ENCODE data around the gene PSORS1C1. TPM values are rescaled to one million over a fixed set of nuclear protein-coding genes. Genes with fewer than 3 reads are reported as not detected.

The PSORS1C1 gene
- total RNA-seq, 2 donors from 2014 or later, result not detected

DNA sequence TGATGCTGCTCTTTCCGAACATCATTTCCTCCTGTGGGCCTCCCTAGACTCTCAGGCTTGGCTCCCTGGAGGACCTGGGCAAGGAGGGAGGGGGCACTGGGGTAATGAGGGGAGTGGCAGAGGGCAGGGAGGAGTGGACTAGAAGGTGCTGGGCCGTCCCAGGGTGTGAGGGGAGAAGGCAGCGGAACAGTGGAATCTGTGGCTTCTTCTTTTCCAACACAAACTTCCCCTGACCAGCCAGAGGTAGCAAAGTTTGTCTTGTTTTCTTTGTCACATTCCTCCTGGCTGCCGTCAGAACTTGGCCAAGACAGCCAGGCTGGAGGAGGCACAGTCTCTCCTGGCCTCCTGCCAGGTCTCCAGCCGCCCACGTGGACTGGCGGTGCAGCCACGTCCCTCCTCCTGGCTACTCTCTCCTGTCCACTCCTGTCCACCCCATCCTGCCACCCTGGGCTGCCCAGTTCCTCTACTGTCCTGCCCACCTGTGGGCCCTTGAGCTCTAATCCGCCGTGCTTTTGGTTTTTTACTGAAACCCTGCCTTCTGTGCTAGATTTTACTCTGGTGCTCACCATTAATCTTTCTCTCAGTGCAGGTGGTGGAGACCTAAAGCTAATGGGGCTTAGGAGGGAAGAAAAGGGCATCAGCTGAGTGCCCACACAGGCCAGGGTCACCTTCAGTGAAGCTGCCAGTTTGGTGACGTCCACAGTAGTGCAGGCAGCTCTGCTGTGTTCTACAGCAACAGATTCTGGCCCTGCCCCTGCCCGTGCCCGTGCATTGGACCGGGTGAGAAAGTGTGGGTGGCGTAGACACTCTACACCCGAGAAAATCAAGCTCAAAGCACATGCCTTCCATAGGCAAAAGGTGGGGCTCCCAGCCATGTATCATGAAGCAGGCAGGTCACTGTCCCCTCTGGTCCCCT is 8.4 kb downstream of the PSORS1C1 start:
- Mint-ChIP-seq H3K4me1 (peaks cover 11% of the 10 kb centered on the region), H3K27ac (peak overlapping the region; percentile 41), H3K27me3 (peaks cover 23% of the 10 kb centered on the region), H3K36me3 (ENCODE audit: low read depth) (peaks cover 2% of the 10 kb centered on the region), H3K4me3 (no peak overlapping the region)
- H3K9me3 ChIP-seq (ENCODE audit: control insufficient read depth, low read length, poor library complexity, severe bottlenecking), result no peaks in the 10 kb centered on the region
- no peak for DNase-seq
- ATAC-seq, result no peak

DNA sequence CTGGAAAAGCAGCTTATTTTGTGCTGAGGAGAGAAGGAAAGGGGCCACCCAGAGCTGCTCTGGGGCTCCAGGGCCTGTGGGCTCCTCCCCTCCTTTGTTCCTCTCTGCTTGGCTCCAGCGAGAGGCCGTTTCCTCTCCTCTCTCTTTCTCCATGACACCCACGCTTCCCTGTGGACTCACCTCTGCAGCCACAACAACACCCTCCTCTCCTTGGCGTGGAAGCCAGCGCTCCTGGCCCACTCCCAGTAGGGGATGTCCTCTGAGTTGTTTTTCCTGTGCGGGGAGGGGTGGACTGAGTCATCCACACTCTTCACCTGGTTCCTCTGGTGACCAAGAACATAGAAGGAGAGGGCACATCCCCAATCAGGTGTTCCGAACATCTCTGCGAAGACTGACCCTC is 10.6 kb downstream of the PSORS1C1 start:
- Mint-ChIP-seq H3K4me3 (no peak overlapping the region), H3K4me1 (peaks cover 11% of the 10 kb centered on the region), H3K36me3 (ENCODE audit: low read depth) (no peaks in the 10 kb centered on the region), H3K27me3 (peaks cover 20% of the 10 kb centered on the region), H3K27ac (no peak overlapping the region)
- DNase-seq, result no peak
- ATAC-seq, result no peak
- H3K9me3 ChIP-seq (ENCODE audit: control insufficient read depth, low read length, poor library complexity, severe bottlenecking), result no peaks in the 10 kb centered on the region

DNA sequence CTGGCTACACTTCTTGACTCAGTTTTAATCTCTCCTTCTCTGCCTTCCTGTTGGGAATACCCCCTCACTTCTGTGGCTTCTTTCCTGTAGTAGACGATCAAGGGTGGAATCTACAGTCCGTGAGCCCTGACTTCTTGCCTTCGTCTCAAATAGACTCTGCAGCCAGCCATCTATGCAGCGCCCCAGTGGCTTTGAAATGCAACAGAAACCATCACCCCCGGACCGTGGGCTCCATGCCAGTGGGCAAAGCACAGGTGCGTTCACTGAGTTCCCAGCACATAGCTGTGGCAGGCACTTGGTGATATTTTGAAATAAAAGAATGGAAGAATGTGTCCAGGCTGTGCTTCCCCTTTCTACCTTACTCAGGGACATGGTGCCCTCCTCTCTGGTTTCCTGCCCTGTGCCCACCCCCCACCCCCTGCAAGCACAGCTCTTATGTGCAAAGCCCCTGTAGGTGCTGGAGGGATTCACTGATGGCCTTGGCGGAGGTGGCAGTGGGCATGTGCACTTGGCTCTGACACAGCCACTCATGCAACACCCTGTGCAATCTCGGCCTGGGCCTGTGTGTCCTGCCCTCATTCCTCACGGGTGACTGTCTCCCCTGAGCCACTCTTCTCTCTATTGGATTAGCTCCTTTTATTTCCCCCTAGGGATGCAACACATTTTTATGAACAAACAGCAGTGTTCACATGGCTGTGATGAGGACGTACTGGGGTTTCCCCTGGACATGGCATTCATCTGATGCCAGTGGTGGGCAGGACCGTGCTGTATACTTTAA is 11.2 kb downstream of the PSORS1C1 start:
- H3K27ac Mint-ChIP-seq, result no peak overlapping the region
- H3K27me3 Mint-ChIP-seq, result peaks cover 20% of the 10 kb centered on the region
- peaks cover 11% of the 10 kb centered on the region for H3K4me1 Mint-ChIP-seq

DNA sequence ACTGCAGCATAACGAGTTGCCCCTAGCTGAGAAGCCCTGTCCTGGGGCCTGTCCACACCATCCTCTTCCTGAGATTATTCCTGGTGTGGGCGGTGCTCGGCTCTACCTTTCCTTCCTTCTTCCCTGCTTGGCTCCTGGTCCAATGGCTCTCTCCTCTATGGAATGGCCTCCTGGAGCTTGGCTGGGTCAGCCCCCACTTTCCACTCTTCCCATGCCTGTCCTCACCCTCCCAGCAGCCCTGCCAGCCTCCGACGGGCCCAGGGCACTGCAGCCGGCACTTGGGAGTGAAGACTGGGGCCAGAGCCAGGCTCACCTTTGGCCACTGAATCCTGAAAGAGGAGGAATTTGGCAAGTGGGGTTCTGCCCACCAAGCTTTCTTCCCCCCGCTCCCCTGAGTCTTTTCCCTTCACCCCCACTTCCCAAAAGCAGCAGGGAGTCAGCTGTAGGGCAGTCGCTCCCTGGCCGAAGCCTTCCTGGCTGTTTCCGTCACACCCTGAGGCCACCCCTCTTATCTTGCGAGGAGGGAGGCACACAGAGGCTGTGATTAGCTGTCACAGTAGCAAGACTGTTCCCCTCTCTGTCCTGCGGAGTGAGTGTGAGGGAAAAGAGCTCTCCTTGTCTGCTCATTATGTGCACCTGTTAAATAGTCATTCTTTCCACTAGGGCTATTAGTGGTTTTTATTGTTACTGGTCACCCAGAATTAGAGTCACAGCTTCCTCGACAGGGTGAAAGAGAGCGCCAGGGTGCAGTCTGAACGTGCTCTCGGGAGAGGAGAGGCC is 12.0 kb downstream of the PSORS1C1 start:
- DNase-seq (no peak), ATAC-seq (no peak)
- Mint-ChIP-seq H3K4me1 (peaks cover 11% of the 10 kb centered on the region), H3K4me3 (no peak overlapping the region), H3K36me3 (ENCODE audit: low read depth) (no peaks in the 10 kb centered on the region), H3K27ac (no peak overlapping the region), H3K27me3 (peaks cover 20% of the 10 kb centered on the region)
- H3K9me3 ChIP-seq (ENCODE audit: control insufficient read depth, low read length, poor library complexity, severe bottlenecking), result no peaks in the 10 kb centered on the region

More for the DNA sequence above, 11.2 kb downstream of the PSORS1C1 start:
- H3K9me3 ChIP-seq (ENCODE audit: control insufficient read depth, low read length, poor library complexity, severe bottlenecking), result no peaks in the 10 kb centered on the region
- no peaks in the 10 kb centered on the region for H3K36me3 Mint-ChIP-seq (ENCODE audit: low read depth)
- H3K4me3 Mint-ChIP-seq, result no peak overlapping the region
- DNase-seq (no peak), ATAC-seq (no peak)

DNA sequence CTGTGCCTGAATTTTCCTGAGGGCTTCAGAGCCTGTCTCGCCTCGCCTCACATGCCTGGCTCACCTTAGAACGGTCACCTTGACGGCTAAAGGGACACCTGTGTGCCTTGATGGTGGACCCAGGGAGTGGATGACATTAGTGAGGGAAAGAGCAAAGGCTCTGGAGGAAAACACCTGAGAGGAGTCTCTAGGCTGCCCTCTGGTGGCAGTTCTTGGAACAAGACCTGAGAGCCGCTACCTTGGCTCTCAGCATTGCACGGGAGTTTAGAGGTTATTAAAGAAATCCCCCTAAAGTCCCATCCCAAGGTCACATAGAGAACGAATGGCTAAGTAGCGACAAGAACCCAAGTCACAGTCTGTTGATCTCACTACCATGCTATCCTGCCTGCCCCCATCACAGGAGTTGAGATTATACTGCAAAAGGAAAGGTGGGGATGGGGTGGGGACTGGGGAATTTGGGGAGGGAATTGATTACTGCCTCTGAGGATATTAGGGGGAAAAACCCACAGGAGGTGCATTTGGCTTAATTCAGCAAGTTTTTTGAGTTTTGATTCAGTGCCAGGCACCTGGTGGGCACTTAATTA is 13.6 kb downstream of the PSORS1C1 start:
- peaks cover 20% of the 10 kb centered on the region for H3K27me3 Mint-ChIP-seq
- H3K27ac Mint-ChIP-seq, result peak overlapping the region; percentile 80
- ATAC-seq (peak; percentile 86), DNase-seq (peak; percentile 53 to 75 (median 57))
- H3K9me3 ChIP-seq (ENCODE audit: control insufficient read depth, low read length, poor library complexity, severe bottlenecking), result no peaks in the 10 kb centered on the region
- H3K4me1 Mint-ChIP-seq, result peaks cover 11% of the 10 kb centered on the region
- no peaks in the 10 kb centered on the region for H3K36me3 Mint-ChIP-seq (ENCODE audit: low read depth)
- no peak overlapping the region for H3K4me3 Mint-ChIP-seq

DNA sequence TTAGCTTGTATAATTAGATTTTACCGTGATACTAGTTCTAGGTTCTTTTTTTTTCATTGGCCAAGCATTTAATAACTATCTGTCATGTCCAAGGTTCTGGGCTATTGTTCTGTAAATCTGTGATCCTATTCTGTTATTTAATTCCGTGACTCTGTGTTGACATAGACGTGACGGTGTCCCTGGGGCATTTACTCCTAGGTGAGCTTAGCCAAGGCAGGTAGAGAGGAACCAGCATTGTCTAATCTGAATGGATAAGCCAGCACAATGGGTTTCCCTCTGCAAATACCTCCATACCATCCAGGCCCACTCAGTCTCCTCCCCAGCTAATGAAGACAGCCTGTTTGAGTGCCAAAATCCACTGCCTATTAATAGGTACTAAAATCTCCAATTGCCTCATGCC is 14.5 kb downstream of the PSORS1C1 start:
- no peak for DNase-seq
- H3K36me3 Mint-ChIP-seq (ENCODE audit: low read depth), result no peaks in the 10 kb centered on the region
- no peak for ATAC-seq

DNA sequence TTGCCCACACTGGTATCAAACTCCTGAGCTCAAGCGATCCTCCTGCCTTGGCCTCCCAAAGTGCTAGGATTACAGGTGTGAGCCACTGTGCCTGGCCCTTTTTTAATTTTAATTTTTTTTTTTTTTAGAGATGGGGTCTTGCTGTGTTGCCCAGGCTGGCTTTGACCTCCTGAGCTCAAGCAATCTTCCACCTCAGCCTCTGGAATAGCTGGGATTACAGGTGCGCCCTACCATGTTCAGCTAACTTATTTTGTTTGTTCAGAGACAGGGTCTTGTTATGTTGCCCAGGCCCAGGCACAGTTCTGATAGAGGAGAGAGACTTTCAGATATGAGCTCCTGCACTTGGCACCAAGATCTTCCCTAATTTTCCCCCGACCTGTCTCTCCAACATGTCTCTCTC is 16.2 kb downstream of the PSORS1C1 start:
- H3K4me1 Mint-ChIP-seq, result peaks cover 6% of the 10 kb centered on the region
- H3K36me3 Mint-ChIP-seq (ENCODE audit: low read depth), result no peaks in the 10 kb centered on the region
- DNase-seq (no peak), ATAC-seq (no peak)
- peaks cover 13% of the 10 kb centered on the region for H3K27me3 Mint-ChIP-seq
- no peaks in the 10 kb centered on the region for H3K9me3 ChIP-seq (ENCODE audit: control insufficient read depth, low read length, poor library complexity, severe bottlenecking)
- no peak overlapping the region for H3K27ac Mint-ChIP-seq
- no peak overlapping the region for H3K4me3 Mint-ChIP-seq

More for the DNA sequence above, 14.5 kb downstream of the PSORS1C1 start:
- Mint-ChIP-seq H3K4me3 (no peak overlapping the region), H3K27ac (no peak overlapping the region), H3K4me1 (peaks cover 9% of the 10 kb centered on the region), H3K27me3 (peaks cover 13% of the 10 kb centered on the region)
- H3K9me3 ChIP-seq (ENCODE audit: control insufficient read depth, low read length, poor library complexity, severe bottlenecking), result no peaks in the 10 kb centered on the region

DNA sequence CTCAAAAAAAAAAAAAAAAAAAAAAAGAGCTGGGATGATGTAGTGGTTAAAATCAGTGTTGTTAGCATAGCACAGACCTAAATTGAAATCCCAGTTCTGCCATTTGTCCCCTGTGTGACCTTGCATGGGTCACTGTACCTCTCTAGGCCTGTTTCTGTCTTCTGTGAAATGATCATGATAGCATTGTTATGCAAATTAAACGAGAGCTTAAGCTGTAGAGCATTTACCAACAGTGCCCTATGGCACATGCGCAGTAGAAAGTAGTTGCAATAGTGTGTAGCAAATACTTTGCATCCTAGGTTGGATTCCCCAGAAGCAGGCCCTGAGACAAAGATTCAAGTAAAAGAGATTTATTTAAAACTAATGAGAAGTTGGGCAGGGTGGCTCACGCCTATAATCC is 17.0 kb downstream of the PSORS1C1 start:
- DNase-seq (no peak), ATAC-seq (no peak)
- H3K4me3 Mint-ChIP-seq, result no peak overlapping the region
- no peaks in the 10 kb centered on the region for H3K9me3 ChIP-seq (ENCODE audit: control insufficient read depth, low read length, poor library complexity, severe bottlenecking)
- H3K4me1 Mint-ChIP-seq, result peaks cover 6% of the 10 kb centered on the region
- H3K27me3 Mint-ChIP-seq, result peaks cover 13% of the 10 kb centered on the region
- H3K27ac Mint-ChIP-seq, result no peak overlapping the region
- H3K36me3 Mint-ChIP-seq (ENCODE audit: low read depth), result no peaks in the 10 kb centered on the region

DNA sequence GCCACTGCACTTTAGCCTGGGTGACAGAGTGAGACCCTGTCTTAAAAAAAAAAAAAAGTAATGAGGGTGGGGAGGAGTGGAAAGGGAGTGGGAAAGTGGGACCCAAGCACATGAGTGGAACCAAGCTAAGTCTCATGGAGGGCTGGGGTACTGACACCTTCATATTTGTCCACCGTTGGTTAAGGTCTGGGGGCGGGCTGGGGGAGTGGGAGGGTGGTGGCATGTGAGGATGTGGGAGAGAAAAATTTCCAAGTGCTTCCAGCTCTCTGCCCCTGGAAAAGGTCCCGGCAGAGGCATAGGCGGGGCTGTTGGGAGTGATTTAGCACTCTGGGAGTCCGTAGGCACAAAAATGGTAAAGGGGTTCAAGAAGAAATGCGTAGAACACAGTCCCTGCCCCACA is 18.2 kb downstream of the PSORS1C1 start:
- no peak for DNase-seq
- no peak overlapping the region for H3K27ac Mint-ChIP-seq
- no peak for ATAC-seq
- no peak overlapping the region for H3K4me3 Mint-ChIP-seq
- H3K4me1 Mint-ChIP-seq, result peaks cover 9% of the 10 kb centered on the region
- H3K36me3 Mint-ChIP-seq (ENCODE audit: low read depth), result peaks cover 3% of the 10 kb centered on the region
- H3K9me3 ChIP-seq (ENCODE audit: control insufficient read depth, low read length, poor library complexity, severe bottlenecking), result no peaks in the 10 kb centered on the region
- H3K27me3 Mint-ChIP-seq, result peaks cover 11% of the 10 kb centered on the region

DNA sequence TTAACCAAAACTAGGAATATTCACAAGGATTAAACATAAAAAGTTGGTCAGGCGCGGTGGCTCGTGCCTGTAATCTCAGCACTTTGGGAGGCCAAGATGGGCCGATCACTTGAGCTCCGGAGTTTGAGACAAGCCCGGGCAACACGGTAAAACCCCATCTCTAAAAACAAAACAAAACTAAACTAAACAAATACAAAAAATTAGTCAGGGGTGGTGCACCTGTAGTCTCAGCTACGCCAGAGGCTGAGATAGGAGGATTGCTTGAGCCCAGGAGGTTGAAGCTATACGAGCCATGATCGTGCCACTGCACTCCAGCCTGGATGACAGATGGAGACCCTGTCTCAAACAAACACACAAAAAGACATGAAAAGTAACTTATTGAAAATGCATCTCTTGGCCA is 21.1 kb downstream of the PSORS1C1 start:
- Mint-ChIP-seq H3K36me3 (ENCODE audit: low read depth) (peaks cover 3% of the 10 kb centered on the region), H3K4me1 (peaks cover 3% of the 10 kb centered on the region), H3K27me3 (no peaks in the 10 kb centered on the region), H3K27ac (no peak overlapping the region), H3K4me3 (no peak overlapping the region)
- no peaks in the 10 kb centered on the region for H3K9me3 ChIP-seq (ENCODE audit: control insufficient read depth, low read length, poor library complexity, severe bottlenecking)
- no peak for ATAC-seq
- no peak for DNase-seq

DNA sequence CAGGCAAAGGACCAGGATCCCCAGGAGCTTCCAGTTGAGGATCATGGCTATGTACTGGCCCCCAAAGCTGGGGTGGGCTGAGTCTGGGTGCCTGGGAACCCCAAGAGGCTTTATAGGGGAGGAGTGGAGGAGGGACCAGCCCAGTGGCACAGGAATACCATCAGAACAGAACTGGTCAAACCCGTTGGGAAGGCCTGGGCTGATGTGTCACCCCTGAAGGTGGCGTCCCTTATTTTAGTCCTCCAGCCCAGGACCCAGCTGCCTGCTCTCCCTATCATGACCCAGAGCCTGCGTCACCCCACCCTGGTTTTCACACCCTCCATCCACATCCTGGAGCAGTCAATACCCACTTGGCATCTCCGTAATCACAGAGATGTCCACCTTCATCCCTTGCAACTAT is 24.4 kb downstream of the PSORS1C1 start, which contains the start of gene PSORS1C2:
Gene PSORS1C2 (minus strand): TSS at position 85 of the 400 bp plus-strand sequence. CDS start 40 bp downstream, at position 45.
- Mint-ChIP-seq H3K36me3 (ENCODE audit: low read depth) (peaks cover 3% of the 10 kb centered on the region), H3K27me3 (no peaks in the 10 kb centered on the region), H3K4me3 (peak within 1 kb of the TSS; percentile 67), H3K4me1 (peaks cover 6% of the 10 kb centered on the region), H3K27ac (peak within 1 kb of the TSS; percentile 87)
- ATAC-seq, result no peak
- no peaks in the 10 kb centered on the region for H3K9me3 ChIP-seq (ENCODE audit: control insufficient read depth, low read length, poor library complexity, severe bottlenecking)
- DNase-seq, result no peak

DNA sequence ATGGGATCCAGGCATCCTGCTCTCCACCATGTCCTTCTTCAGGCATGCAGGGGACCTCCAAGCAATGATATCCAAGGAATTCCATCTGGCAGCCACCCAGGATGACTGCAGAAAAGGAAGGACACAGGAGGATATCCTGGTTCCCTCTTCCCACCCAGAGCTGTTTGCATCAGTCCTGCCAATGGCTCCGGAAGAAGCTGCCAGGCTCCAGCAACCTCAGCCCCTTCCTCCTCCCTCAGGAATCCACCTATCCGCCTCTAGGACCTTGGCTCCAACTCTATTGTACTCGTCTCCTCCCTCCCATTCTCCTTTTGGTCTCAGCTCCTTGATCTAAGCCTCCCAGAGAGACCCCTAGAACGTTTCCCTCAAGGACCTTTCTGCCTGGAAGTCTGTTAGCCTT is 25.0 kb downstream of the PSORS1C1 start:
- Mint-ChIP-seq H3K27ac (no peak overlapping the region), H3K4me3 (no peak overlapping the region), H3K4me1 (peaks cover 6% of the 10 kb centered on the region), H3K36me3 (ENCODE audit: low read depth) (peaks cover 3% of the 10 kb centered on the region), H3K27me3 (no peaks in the 10 kb centered on the region)
- DNase-seq (no peak), ATAC-seq (no peak)
- H3K9me3 ChIP-seq (ENCODE audit: control insufficient read depth, low read length, poor library complexity, severe bottlenecking), result no peaks in the 10 kb centered on the region

Measured in T-helper 17 cell (primary cell).